Measurements from ENCODE around the gene SSPN. TPM values are rescaled to one million over a fixed set of nuclear protein-coding genes. Genes with fewer than 3 reads are reported as not detected.

The SSPN gene
- total RNA-seq, 2 donors from 2014 or later = 1.3 to 3.7 TPM

- H3K4me3 ChIP-seq (ENCODE audit: low read length) = no peak overlapping the region
- whole genome bisulfite sequencing, 2 experiments (ENCODE audit: insufficient coverage in 1 of 2, insufficient read length in 1 of 2) = 83 to 93% methylated on average over 2 to 4 of the region's 4 CpGs
- no peaks in the 10 kb centered on the region for H3K9me3 ChIP-seq (ENCODE audit: control insufficient read depth, low read length)
- Mint-ChIP-seq H3K9me3 (no peaks in the 10 kb centered on the region), H3K27ac (no peak overlapping the region), H3K27me3 (ENCODE audit: insufficient read depth) (peaks cover 42% of the 10 kb centered on the region), H3K4me1 (peaks cover 12% of the 10 kb centered on the region), H3K36me3 (ENCODE audit: low read depth) (no peaks in the 10 kb centered on the region), H3K4me3 (no peak overlapping the region)
- no peaks in the 10 kb centered on the region for H3K36me3 ChIP-seq (ENCODE audit: control insufficient read depth, insufficient read depth, low read length)
- no peak overlapping the region for H3K9ac ChIP-seq (ENCODE audit: extremely low read depth, low read length, poor library complexity, severe bottlenecking)
- no peak for TF ChIP-seq CTCF (conservative IDR thresholded peaks at IDR 0.05)
- no peaks in the 10 kb centered on the region for H3K4me1 ChIP-seq (ENCODE audit: control insufficient read depth, insufficient read depth, low read length)
- DNase-seq = no peak
- H3K27ac ChIP-seq (ENCODE audit: low read depth, low read length) = no peak overlapping the region
- peaks cover 37% of the 10 kb centered on the region for H3K27me3 ChIP-seq (ENCODE audit: control insufficient read depth, insufficient read depth, low read length, poor library complexity, severe bottlenecking)
These were observed 34.5 kb downstream of the SSPN start for GRCh38 chr12:26229910-26230309.

- Mint-ChIP-seq H3K4me3 (no peak overlapping the region), H3K4me1 (peaks cover 12% of the 10 kb centered on the region), H3K27ac (no peak overlapping the region), H3K9me3 (no peaks in the 10 kb centered on the region), H3K27me3 (ENCODE audit: insufficient read depth) (peaks cover 28% of the 10 kb centered on the region), H3K36me3 (ENCODE audit: low read depth) (no peaks in the 10 kb centered on the region)
- no peak overlapping the region for H3K9ac ChIP-seq (ENCODE audit: extremely low read depth, low read length, poor library complexity, severe bottlenecking)
- TF ChIP-seq CTCF (conservative IDR thresholded peaks at IDR 0.05) = no peak
- H3K9me3 ChIP-seq (ENCODE audit: control insufficient read depth, low read length) = no peaks in the 10 kb centered on the region
- no peaks in the 10 kb centered on the region for H3K4me1 ChIP-seq (ENCODE audit: control insufficient read depth, insufficient read depth, low read length)
- no peak for DNase-seq
- H3K27ac ChIP-seq (ENCODE audit: low read depth, low read length) = no peak overlapping the region
- 79% methylated on average over 4 of the region's 4 CpGs; no CpG with 5 or more reads in 1 of the 2 experiments for WGBS, 2 experiments (ENCODE audit: insufficient coverage in 1 of 2, insufficient read length in 1 of 2)
- H3K27me3 ChIP-seq (ENCODE audit: control insufficient read depth, insufficient read depth, low read length, poor library complexity, severe bottlenecking) = peaks cover 22% of the 10 kb centered on the region
- H3K4me3 ChIP-seq (ENCODE audit: low read length) = no peak overlapping the region
- no peaks in the 10 kb centered on the region for H3K36me3 ChIP-seq (ENCODE audit: control insufficient read depth, insufficient read depth, low read length)
These were observed 36.1 kb downstream of the SSPN start for GRCh38 chr12:26231470-26231869.

- WGBS, 2 experiments (ENCODE audit: insufficient coverage in 1 of 2, insufficient read length in 1 of 2) = 96% methylated on average over 3 of the region's 3 CpGs; no CpG with 5 or more reads in 1 of the 2 experiments
- no peaks in the 10 kb centered on the region for H3K36me3 ChIP-seq (ENCODE audit: control insufficient read depth, insufficient read depth, low read length)
- H3K9me3 Mint-ChIP-seq = no peaks in the 10 kb centered on the region
- no peak overlapping the region for H3K27ac ChIP-seq (ENCODE audit: low read depth, low read length)
- no peaks in the 10 kb centered on the region for H3K36me3 Mint-ChIP-seq (ENCODE audit: low read depth)
- no peak overlapping the region for H3K27ac Mint-ChIP-seq
- H3K4me3 Mint-ChIP-seq = no peak overlapping the region
- peaks cover 18% of the 10 kb centered on the region for H3K27me3 ChIP-seq (ENCODE audit: control insufficient read depth, insufficient read depth, low read length, poor library complexity, severe bottlenecking)
- no peak overlapping the region for H3K4me3 ChIP-seq (ENCODE audit: low read length)
- no peak overlapping the region for H3K9ac ChIP-seq (ENCODE audit: extremely low read depth, low read length, poor library complexity, severe bottlenecking)
- H3K4me1 Mint-ChIP-seq = peaks cover 12% of the 10 kb centered on the region
- no peak for DNase-seq
- H3K4me1 ChIP-seq (ENCODE audit: control insufficient read depth, insufficient read depth, low read length) = no peaks in the 10 kb centered on the region
- peaks cover 24% of the 10 kb centered on the region for H3K27me3 Mint-ChIP-seq (ENCODE audit: insufficient read depth)
- TF ChIP-seq CTCF (conservative IDR thresholded peaks at IDR 0.05) = no peak
- H3K9me3 ChIP-seq (ENCODE audit: control insufficient read depth, low read length) = no peaks in the 10 kb centered on the region
These were observed 36.5 kb downstream of the SSPN start for GRCh38 chr12:26231921-26232320.
